ENCODE results near the gene MAPKAPK2.

The MAPKAPK2 gene

DNA sequence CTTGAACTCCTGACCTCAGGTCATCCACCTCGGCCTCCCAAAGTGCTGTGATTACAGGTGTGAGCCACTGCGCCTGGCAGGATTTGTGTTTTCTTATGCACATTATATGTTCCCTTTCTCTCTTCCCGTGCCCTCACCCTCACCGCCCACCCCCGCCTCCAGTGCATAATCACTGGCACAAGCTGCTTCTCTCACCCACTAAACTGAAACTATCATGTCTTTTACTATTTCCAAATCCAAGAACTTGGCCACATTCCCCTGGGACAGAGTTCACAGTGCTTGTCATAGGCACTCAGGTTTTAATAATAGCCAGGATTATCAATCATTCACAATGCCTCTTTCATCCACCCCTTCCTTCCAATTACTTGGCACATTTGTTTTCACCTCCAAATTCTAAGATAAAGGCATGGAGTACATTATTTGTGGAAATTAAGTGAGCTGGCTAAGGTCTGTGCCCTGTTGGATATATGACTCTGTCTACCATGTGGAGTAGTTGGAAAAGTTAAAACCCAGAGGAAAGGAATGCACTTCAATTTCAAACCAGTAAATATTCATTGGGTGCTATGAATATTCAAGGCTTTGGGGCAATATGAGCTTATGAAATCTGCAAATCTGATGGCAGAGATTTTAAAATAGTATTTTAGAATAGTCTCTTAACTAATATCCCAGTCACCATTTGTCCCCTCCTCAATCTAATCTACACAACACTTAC, 17.6 kb upstream of the MAPKAPK2 start:
- H3K36me3 ChIP-seq: no peaks in the 10 kb centered on the region
- no peaks in the 10 kb centered on the region for H3K27me3 ChIP-seq
- intact Hi-C loops (cut with DNase I; ENCODE audit: low total_unique reads): loop anchor here (10.0 kb wide), 2 partner anchors 162 to 248 kb away; partner anchors contain the start of gene RASSF5
- TF ChIP-seq, protein P1, sequence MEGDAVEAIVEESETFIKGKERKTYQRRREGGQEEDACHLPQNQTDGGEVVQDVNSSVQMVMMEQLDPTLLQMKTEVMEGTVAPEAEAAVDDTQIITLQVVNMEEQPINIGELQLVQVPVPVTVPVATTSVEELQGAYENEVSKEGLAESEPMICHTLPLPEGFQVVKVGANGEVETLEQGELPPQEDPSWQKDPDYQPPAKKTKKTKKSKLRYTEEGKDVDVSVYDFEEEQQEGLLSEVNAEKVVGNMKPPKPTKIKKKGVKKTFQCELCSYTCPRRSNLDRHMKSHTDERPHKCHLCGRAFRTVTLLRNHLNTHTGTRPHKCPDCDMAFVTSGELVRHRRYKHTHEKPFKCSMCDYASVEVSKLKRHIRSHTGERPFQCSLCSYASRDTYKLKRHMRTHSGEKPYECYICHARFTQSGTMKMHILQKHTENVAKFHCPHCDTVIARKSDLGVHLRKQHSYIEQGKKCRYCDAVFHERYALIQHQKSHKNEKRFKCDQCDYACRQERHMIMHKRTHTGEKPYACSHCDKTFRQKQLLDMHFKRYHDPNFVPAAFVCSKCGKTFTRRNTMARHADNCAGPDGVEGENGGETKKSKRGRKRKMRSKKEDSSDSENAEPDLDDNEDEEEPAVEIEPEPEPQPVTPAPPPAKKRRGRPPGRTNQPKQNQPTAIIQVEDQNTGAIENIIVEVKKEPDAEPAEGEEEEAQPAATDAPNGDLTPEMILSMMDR (IDR thresholded peaks at IDR 0.05): no peak
- no peak overlapping the region for H3K27ac ChIP-seq
- DNase-seq: no peak
- H3K4me1 ChIP-seq: peaks cover 0 to 13% (median 9%) of the 10 kb centered on the region in 4 donors
- no peak overlapping the region for H3K4me3 ChIP-seq
- H3K9me3 ChIP-seq: no peaks in the 10 kb centered on the region

DNA sequence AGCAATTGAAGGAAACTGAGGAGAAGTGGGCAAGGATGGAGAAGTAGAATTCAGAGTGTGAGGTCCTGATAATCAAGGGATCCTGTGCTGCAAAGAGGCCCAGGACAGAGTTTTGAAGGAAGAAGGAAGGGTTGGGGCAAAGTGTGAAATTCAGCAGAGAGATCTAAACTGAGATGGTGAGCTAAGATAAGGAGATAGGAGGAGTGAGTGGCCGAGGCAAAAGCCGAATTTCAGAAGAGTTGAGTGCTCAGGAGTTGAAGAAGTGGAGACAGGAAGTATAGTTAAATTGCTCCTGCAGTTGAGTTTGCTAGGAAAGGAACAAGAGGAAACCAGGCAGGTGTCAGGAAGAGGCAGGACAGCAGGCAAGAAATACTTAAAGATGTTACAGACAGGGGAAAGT, 16.4 kb upstream of the MAPKAPK2 start:
- H3K27me3 ChIP-seq: no peaks in the 10 kb centered on the region
- TF ChIP-seq, protein P1 (IDR thresholded peaks at IDR 0.05): no peak
- peaks cover 0 to 26% (median 20%) of the 10 kb centered on the region in 4 donors for H3K4me1 ChIP-seq
- no peaks in the 10 kb centered on the region for H3K9me3 ChIP-seq
- no peak overlapping the region for H3K27ac ChIP-seq
- intact Hi-C loops (cut with DNase I; ENCODE audit: low total_unique reads): loop anchor here (10.0 kb wide), 2 partner anchors 164 to 246 kb away; partner anchors contain the start of gene RASSF5
- H3K4me3 ChIP-seq: no peak overlapping the region
- H3K36me3 ChIP-seq: no peaks in the 10 kb centered on the region
- DNase-seq: no peak

DNA sequence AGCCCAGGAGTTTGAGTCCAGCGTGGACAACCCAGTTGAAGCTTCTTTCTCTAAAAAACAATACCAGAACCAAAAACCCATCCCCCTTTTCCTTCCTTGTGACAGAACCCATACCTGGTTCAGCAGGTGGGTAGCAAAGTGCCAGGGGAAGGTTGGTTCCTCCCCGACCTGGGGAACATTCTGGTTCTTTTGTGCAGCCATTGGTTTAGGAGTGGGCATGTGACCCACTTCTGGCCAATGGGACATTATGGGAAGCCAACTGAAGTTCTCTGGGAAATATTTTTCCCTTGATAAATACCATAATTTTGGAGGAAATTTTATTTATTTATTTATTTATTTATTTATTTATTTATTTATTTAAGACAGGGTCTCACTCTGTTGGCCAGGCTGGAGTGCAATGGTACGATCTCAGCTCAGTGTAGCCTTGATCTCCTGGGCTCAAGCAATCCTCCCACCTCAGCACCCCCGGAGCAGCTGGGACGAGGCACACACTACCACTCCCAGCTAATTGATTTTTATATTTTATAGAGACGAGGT, 15.8 kb upstream of the MAPKAPK2 start:
- Histone ChIP-seq H3K9me3 (no peaks in the 10 kb centered on the region), H3K4me1 (peaks cover 0 to 27% (median 19%) of the 10 kb centered on the region in 4 donors), H3K27me3 (no peaks in the 10 kb centered on the region), H3K27ac (no peak overlapping the region), H3K4me3 (no peak overlapping the region), H3K36me3 (no peaks in the 10 kb centered on the region)
- TF ChIP-seq, protein P1 (IDR thresholded peaks at IDR 0.05): no peak
- intact Hi-C loops (cut with DNase I; ENCODE audit: low total_unique reads): loop anchor here (10.0 kb wide), 2 partner anchors 164 to 246 kb away; partner anchors contain the start of gene RASSF5
- DNase-seq: no peak

DNA sequence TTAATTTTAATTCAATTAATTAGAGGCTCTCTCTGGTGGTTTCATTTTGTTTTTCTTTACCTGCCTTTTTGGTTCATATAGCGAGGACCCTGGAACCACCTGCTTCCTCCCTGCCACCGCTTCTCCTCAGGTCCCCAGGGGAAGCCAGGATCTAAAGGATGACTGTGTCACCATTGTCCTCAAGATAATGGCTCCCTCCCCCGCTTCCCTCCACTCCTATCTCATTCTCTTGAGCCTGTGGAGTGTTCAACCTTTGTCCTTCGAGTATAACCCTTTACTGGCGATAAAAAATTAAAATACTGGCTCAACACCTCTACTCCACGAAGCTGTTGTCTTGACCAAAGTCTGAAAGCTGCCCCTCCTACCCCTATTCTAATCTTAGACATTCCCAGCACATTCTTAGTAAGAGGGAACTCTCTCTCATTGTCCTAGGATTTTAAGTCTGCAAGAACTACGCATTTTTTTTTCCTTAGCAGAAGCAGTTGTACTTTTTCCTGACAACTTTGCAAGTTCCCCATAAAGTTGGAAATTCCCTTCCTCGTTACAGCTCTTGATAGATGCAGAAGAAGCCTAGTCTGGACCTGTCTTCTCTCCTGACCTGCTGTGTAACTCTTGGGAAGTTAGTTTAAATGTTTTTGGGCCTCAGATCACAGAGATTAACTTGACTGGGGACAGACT, 12.6 kb upstream of the MAPKAPK2 start:
- intact Hi-C loops (cut with DNase I; ENCODE audit: low total_unique reads): no loop called here
- Histone ChIP-seq H3K27ac (peak overlapping the region; percentile 64 to 69), H3K4me1 (peaks cover 0 to 39% (median 33%) of the 10 kb centered on the region in 4 donors), H3K27me3 (no peaks in the 10 kb centered on the region), H3K36me3 (no peaks in the 10 kb centered on the region), H3K4me3 (no peak overlapping the region), H3K9me3 (no peaks in the 10 kb centered on the region)
- TF ChIP-seq, protein P1 (IDR thresholded peaks at IDR 0.05): no peak
- DNase-seq: no peak

DNA sequence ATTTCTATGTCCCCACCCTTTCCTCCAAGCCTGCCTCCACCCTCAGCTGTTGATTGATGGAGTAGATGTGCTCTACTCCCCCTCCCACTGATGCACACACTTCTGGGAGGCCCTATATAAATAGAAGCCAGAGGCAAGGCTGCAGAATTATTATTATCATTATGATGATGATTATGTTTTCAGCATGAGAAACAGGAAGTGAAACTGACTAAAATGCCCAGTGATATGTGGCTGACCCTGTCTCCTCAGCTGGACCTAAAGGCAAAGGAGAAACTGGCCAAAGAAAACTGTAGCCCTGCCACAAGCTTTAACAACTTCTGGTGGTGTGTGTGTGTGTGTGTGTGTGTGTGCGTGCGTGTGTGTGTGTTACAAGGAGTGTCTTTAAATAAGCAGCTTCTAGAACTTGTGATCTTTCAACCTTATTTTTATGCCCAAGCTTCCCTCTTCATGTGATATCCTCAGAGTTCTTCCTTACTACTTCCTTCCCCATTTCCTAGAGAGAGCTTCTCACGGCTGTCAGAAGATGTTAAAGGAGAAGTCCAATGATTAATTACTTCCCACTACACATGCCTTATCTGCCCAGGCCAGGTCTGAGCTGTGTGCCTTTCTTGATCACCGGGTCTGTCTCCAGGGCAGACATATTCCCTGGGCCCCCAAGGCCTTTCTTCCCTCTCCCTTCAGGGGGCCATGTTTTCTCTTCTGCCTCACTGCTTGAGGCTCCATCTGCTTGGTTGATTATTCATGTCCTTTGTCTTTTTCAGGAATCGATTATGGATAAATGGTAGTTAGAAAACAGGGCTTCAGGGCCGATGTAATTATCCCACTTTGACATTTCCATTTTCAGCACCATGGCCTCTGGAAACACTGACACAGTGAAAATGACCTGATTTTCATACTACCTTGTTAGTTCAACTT, 11.6 kb upstream of the MAPKAPK2 start:
- Histone ChIP-seq H3K36me3 (no peaks in the 10 kb centered on the region), H3K4me1 (peaks cover 0 to 39% (median 33%) of the 10 kb centered on the region in 4 donors), H3K27me3 (no peaks in the 10 kb centered on the region), H3K27ac (peak overlapping the region; percentile 64 to 69), H3K4me3 (no peak overlapping the region), H3K9me3 (no peaks in the 10 kb centered on the region)
- DNase-seq: no peak
- intact Hi-C loops (cut with DNase I; ENCODE audit: low total_unique reads): no loop called here
- TF ChIP-seq, protein P1 (IDR thresholded peaks at IDR 0.05): no peak

All from tibial artery (tissue), 4 donors.